ENCODE data around the gene FAT1.

DNA sequence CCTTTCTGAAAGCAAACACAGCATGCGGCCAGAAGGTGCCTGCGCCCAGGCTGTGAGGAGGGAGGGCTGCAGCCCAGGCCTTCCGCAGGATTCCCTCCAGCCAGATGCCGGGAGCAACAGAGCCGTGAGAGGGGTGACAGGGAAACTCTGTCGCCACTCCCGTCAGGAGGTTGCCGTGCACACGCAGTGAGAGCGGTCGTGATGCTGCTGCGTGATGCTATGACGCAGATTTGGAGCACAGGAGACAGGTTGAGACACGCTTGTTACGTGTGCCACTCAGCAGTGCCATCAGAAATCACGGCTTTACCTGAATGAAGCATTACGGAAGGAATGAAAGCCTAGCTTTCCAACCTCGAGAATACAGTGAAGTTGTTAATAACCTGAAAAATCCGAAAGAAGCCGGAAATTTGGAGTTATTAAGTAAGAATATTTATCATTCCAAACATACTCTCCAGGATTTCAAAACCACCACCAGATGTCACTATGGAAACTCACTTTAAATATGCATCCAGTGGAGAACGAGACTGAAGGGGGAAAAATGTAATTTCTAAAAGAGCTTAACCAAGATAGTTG, 54.4 kb downstream of the FAT1 start:
- TF ChIP-seq, protein P1, sequence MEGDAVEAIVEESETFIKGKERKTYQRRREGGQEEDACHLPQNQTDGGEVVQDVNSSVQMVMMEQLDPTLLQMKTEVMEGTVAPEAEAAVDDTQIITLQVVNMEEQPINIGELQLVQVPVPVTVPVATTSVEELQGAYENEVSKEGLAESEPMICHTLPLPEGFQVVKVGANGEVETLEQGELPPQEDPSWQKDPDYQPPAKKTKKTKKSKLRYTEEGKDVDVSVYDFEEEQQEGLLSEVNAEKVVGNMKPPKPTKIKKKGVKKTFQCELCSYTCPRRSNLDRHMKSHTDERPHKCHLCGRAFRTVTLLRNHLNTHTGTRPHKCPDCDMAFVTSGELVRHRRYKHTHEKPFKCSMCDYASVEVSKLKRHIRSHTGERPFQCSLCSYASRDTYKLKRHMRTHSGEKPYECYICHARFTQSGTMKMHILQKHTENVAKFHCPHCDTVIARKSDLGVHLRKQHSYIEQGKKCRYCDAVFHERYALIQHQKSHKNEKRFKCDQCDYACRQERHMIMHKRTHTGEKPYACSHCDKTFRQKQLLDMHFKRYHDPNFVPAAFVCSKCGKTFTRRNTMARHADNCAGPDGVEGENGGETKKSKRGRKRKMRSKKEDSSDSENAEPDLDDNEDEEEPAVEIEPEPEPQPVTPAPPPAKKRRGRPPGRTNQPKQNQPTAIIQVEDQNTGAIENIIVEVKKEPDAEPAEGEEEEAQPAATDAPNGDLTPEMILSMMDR (IDR thresholded peaks at IDR 0.05): no peak
- no peak for TF ChIP-seq EZH2 (IDR thresholded peaks at IDR 0.05; ENCODE audit: borderline replicate concordance, insufficient read depth, low read depth, low read length, poor library complexity, severe bottlenecking)
